GM23248 (cell line): ENCODE measurements around the gene MROH7. TPM values are rescaled to one million over a fixed set of nuclear protein-coding genes. Genes with fewer than 3 reads are reported as not detected.

Experiments used
- DNase-seq: peaks from one replicate; pipeline ENCODE4 v3.0.0-alpha.2; 2015
- H2AFZ ChIP-seq: fragments of 200-600 bp; sonication (generic); 2 replicates; pipeline ENCODE4 v1.6.1; 2016; ENCODE audit warnings: antibody characterized with exemption
- H3F3A ChIP-seq: fragments of 200-600 bp; sonication (generic); 2 replicates; pipeline ENCODE4 v1.6.1; 2016; ENCODE audit warnings: mild to moderate bottlenecking, antibody characterized with exemption, mixed run types; ENCODE audit not compliant: insufficient read depth
- H3K27ac ChIP-seq: fragments of 200-600 bp; sonication (generic); 2 replicates; pipeline ENCODE4 v1.5.1; 2016; ENCODE audit warnings: mild to moderate bottlenecking
- H3K27me3 ChIP-seq: fragments of 200-600 bp; sonication (generic); replicated peaks from 2 replicates; pipeline ENCODE4 v1.6.1; 2016; ENCODE audit warnings: mild to moderate bottlenecking; ENCODE audit not compliant: insufficient read depth
- H3K36me3 ChIP-seq: fragments of 200-600 bp; sonication (generic); 2 replicates; pipeline ENCODE4 v1.6.1; 2016; ENCODE audit warnings: low read depth, mild to moderate bottlenecking
- H3K4me1 ChIP-seq: fragments of 200-600 bp; sonication (generic); 2 replicates; pipeline ENCODE4 v1.6.1; 2016; ENCODE audit warnings: mild to moderate bottlenecking; ENCODE audit not compliant: insufficient read depth
- H3K4me2 ChIP-seq: fragments of 200-600 bp; sonication (generic); one replicate; pipeline ENCODE4 v1.6.1; 2016; ENCODE audit warnings: mild to moderate bottlenecking; ENCODE audit not compliant: unreplicated experiment
- H3K4me3 ChIP-seq: fragments of 200-600 bp; sonication (generic); 2 replicates; pipeline ENCODE4 v1.5.1; 2016; ENCODE audit warnings: mild to moderate bottlenecking
- H3K79me2 ChIP-seq: fragments of 200-600 bp; sonication (generic); 2 replicates; pipeline ENCODE4 v1.6.1; 2016; ENCODE audit warnings: mild to moderate bottlenecking; ENCODE audit not compliant: insufficient read depth
- H3K9ac ChIP-seq: fragments of 200-600 bp; sonication (generic); 2 replicates; pipeline ENCODE4 v1.6.1; 2016; ENCODE audit warnings: mild to moderate bottlenecking
- H3K9me2 ChIP-seq: fragments of 200-600 bp; sonication (generic); 2 replicates; pipeline ENCODE4 v1.6.1; 2016; ENCODE audit warnings: mixed run types, mild to moderate bottlenecking, moderate library complexity; ENCODE audit not compliant: insufficient read depth
- H3K9me3 ChIP-seq: fragments of 200-600 bp; sonication (generic); one replicate; pipeline ENCODE4 v1.6.1; 2017; ENCODE audit warnings: low read depth
- H4K20me1 ChIP-seq: fragments of 200-600 bp; sonication (generic); 2 replicates; pipeline ENCODE4 v1.6.0; 2016; ENCODE audit not compliant: insufficient read depth
- EZH2 ChIP-seq: fragments of 200-600 bp; sonication (generic); IDR thresholded peaks from 2 replicates; pipeline ENCODE4 v1.6.1; 2018; ENCODE audit warnings: antibody characterized with exemption, mild to moderate bottlenecking; ENCODE audit not compliant: insufficient read depth, poor library complexity, severe bottlenecking
- EZH2phosphoT487 ChIP-seq: fragments of 200-600 bp; sonication (generic); IDR thresholded peaks from 2 replicates; pipeline ENCODE4 v1.6.1; 2018; ENCODE audit warnings: antibody characterized with exemption, moderate library complexity, mild to moderate bottlenecking, low read depth; ENCODE audit not compliant: insufficient read depth
- WGBS, 2 experiments: methylation state at CpG; one replicate each; pipeline ENCODE4 v1.1.6; 2015 to 2017; ENCODE audit warnings: low lambda C conversion rate in 2 of 2, low coverage in 1 of 2; ENCODE audit errors: missing lambda C conversion rate in 2 of 2; 5-methylcytosine and 5-hydroxymethylcytosine counted together
- in situ Hi-C: fragments of 300-500 bp; cut with MboI; formaldehyde crosslinking; loops from 2 replicates; pipeline ENCODE4 v1.15.0; 2020
- polyA plus RNA-seq: library from polyadenylated mRNA; unstranded; fragments of >200 nt; fragmentation: Nextera tagmentation; extraction: Ambion mirVana; gene quantifications from 2 replicates; pipeline ENCODE4 v1.2.1, GENCODE V29; 2016
- total RNA-seq: library from RNA; depleted of rRNA; stranded (reverse); fragments of >200 nt; shearing (Covaris generic); gene quantifications from 2 replicates; pipeline ENCODE4 v1.2.3, GENCODE V29; 2014

Gene MROH7
- total and polyA plus RNA-seq, 2 experiments from 2014 or later, result 0.13 to 0.65 TPM

DNA sequence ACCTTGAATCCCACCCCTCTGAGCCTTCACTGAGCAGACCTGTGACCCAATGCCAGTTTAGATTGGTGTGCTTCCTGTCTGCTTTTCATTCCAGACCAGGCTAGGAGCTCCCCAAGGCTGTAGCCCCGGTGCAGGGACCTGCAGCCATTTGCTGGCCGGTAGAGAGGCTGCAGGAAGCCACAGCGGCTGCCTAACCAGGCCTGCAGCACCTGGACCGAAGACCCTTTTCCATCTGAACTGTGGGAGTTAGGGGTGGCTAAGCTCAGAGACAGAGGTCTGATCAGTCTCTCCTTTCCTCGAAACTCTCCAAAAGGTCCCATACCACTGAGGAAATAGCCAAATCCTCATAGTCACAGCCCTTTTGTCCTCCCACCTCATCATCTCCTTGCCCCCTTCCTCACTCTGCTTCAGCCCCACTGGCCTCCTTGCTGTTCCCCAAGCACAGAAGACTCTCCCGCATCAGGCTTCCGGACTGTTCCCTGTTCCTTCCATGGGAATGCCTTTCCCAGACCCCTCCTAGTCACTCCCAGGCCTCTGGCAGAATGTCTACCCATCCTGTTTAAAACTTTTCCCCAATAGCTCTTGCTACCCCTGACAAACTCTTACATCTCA lies 73.4 kb downstream of the MROH7 start:
- Histone ChIP-seq H3K36me3 (peaks cover 15% of the 10 kb centered on the region; the same call in 1 of the 2 replicates), H4K20me1 (no peaks in the 10 kb centered on the region), H3K9ac (peak overlapping the region; percentile 92), H3K9me2 (no peaks in the 10 kb centered on the region), H3F3A (no peaks in the 10 kb centered on the region), H3K4me1 (peaks cover 6% of the 10 kb centered on the region), H2AFZ (peak overlapping the region; percentile 98), H3K79me2 (peaks cover 40% of the 10 kb centered on the region), H3K9me3 (no peaks in the 10 kb centered on the region), H3K4me3 (peak overlapping the region; percentile 91), H3K4me2 (peak overlapping the region; percentile 90), H3K27me3 (no peaks in the 10 kb centered on the region), H3K27ac (no peak overlapping the region)
- in situ Hi-C loops, result no loop called here
- DNase-seq, result no peak
- no peak for TF ChIP-seq EZH2
- no peak for TF ChIP-seq EZH2phosphoT487
- 86 to 89% methylated on average over 7 of the region's 7 CpGs for WGBS, 2 experiments

DNA sequence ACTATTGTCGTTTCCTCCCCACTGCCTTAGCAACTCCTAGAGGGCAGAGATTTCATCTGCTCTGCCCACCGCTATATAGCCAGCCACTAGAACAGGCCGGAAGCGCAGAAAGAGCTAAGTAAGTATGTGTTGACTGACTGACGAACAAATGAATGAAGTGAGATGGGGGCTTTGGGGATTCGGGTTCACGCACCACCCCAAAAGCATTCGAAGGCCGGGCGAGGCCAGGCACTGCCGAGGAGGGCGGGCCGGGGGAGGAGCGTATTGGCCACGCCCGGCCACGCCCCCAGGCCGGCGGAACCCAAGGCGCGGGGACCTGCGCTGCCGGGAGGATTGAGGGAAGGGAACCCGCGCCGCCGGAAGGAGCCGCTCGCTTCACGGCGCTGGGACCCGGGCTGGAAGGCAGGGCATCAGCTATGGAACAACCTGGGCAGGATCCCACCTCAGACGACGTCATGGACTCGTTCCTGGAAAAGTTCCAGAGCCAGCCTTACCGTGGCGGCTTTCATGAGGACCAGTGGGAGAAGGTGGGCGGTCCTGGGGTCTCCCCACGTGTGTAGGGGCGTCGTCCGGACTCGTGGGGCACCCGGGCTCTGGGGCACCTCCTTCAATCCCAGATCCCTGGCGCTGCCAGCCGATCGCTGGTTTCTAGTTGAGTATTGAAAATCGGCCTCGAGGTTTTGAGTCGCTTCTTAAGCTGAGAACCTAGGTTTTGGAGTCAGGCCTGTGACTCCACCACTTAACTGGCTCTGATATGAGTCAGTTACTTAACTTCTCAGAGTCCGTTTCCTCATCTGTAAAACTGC lies 74.1 kb downstream of the MROH7 start, which contains the start of gene TTC4:
TSS of gene TTC4 (plus strand) at position 369 of the 806 bp plus-strand sequence. CDS start at position 417, 48 bp downstream.
- Histone ChIP-seq H3K4me3 (peak within 1 kb of the TSS; percentile 91), H3K9me3 (no peaks in the 10 kb centered on the region)
- in situ Hi-C loops, result no loop called here

DNA sequence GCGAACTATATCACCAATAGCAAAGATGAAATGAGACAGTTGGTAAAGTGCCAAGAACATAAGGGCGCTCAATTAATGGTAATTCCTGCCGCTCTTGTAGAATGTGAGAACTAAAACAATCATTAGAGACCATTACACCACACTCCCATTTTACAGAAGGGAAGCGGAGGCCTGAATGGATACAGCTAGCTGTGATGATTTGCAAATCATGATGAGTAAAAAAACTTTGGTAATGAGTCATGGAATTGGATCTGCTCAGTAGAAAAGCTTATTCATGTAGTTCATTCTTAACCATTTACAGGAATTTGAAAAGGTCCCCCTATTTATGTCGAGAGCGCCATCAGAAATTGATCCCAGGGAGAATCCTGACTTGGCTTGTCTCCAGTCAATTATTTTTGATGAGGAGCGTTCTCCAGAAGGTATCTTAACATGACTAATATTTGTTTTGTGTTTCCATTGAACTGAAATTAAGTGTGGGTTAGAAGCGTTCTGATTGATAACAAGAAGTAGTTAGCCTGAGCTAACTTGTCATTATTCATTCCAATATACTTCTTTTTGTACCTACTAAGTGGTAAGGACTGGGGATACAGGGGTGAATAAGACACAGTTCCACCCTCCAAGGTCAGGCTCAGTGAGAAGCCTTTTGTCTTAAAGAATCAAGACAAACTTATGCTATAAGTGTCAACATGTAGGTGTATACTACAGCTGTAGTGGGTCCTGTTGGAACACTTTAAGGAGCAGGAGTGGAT lies 74.9 kb downstream of the MROH7 start:
- H3K27ac ChIP-seq, result peak overlapping the region; percentile 83
- WGBS, 2 experiments, result 28 to 29% methylated on average over 8 of the region's 8 CpGs
- peaks cover 21% of the 10 kb centered on the region; the same call in 1 of the 2 replicates for H3K36me3 ChIP-seq
- H3K9me3 ChIP-seq, result no peaks in the 10 kb centered on the region
- H2AFZ ChIP-seq, result peak overlapping the region; percentile 98
- H3F3A ChIP-seq, result no peaks in the 10 kb centered on the region
- no peaks in the 10 kb centered on the region for H3K9me2 ChIP-seq
- peaks cover 6% of the 10 kb centered on the region for H3K4me1 ChIP-seq
- TF ChIP-seq EZH2phosphoT487, result no peak
- no peak for TF ChIP-seq EZH2
- in situ Hi-C loops, result no loop called here
- H3K9ac ChIP-seq, result peak overlapping the region; percentile 92
- H3K4me3 ChIP-seq, result peak overlapping the region; percentile 91
- peak; percentile 84 for DNase-seq
- peak overlapping the region; percentile 90 for H3K4me2 ChIP-seq
- H4K20me1 ChIP-seq, result no peaks in the 10 kb centered on the region
- no peaks in the 10 kb centered on the region for H3K27me3 ChIP-seq
- peaks cover 41% of the 10 kb centered on the region for H3K79me2 ChIP-seq

More for the DNA sequence above, 74.1 kb downstream of the MROH7 start, which contains the start of gene TTC4:
- 1 to 2% methylated on average over 37 to 51 of the region's 51 CpGs for WGBS, 2 experiments
- Histone ChIP-seq H3K36me3 (peaks cover 15% of the 10 kb centered on the region; the same call in 1 of the 2 replicates), H3K79me2 (peaks cover 41% of the 10 kb centered on the region), H3K4me1 (peaks cover 6% of the 10 kb centered on the region), H3K9me2 (no peaks in the 10 kb centered on the region), H3K27me3 (no peaks in the 10 kb centered on the region), H3K27ac (peak within 1 kb of the TSS; percentile 83), H2AFZ (peak within 1 kb of the TSS; percentile 98), H3K4me2 (peak within 1 kb of the TSS; percentile 90), H4K20me1 (no peaks in the 10 kb centered on the region), H3K9ac (peak within 1 kb of the TSS; percentile 92), H3F3A (no peaks in the 10 kb centered on the region)
- DNase-seq, result peak; percentile 95
- TF ChIP-seq EZH2phosphoT487 (no peak), EZH2 (no peak)

DNA sequence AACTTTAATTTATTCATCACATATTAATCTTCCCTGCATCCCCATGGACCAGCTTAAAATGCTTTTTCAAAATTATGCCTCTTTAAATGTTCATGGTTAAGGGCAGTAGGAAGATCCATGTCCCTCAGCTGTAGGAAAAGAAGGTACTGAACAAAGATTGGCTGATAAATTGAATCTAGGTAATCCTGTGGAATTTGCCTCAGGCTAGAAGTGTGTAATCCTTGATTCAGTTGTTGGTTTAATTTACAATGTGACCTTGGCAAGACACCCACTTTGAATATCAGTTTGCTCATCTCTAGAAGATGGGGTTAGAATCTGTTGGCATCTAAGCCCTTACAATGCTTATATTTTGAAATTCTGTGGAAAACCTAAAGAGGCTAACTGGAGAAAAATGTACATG lies 80.1 kb downstream of the MROH7 start:
- no peaks in the 10 kb centered on the region for H4K20me1 ChIP-seq
- H3K27me3 ChIP-seq, result no peaks in the 10 kb centered on the region
- in situ Hi-C loops, result no loop called here
- TF ChIP-seq EZH2 (no peak), EZH2phosphoT487 (no peak)
- no peak overlapping the region for H3K4me3 ChIP-seq
- H2AFZ ChIP-seq, result no peak overlapping the region
- H3K9ac ChIP-seq, result no peak overlapping the region
- no peaks in the 10 kb centered on the region for H3K9me3 ChIP-seq
- DNase-seq, result peak; percentile 16
- H3K27ac ChIP-seq, result no peak overlapping the region
- no peaks in the 10 kb centered on the region for H3F3A ChIP-seq
- H3K9me2 ChIP-seq, result no peaks in the 10 kb centered on the region
- H3K36me3 ChIP-seq, result peaks cover 68% of the 10 kb centered on the region
- H3K4me1 ChIP-seq, result peaks cover 2% of the 10 kb centered on the region
- peaks cover 33% of the 10 kb centered on the region for H3K79me2 ChIP-seq
- H3K4me2 ChIP-seq, result no peak overlapping the region
